H1 (cell line): ENCODE data around the gene CNNM3. TPM values are rescaled to one million over a fixed set of nuclear protein-coding genes. Genes with fewer than 3 reads are reported as not detected.
A peak's percentile ranks its signal among the peaks of the same experiment; 100 is the strongest.

Experiments
- BCL11A ChIP-seq, 2 experiments: IDR thresholded peaks; one replicate each; pipeline ENCODE4 v1.6.1; 2011; ENCODE audit warnings: low read depth in 2 of 2, low read length in 2 of 2, mild to moderate bottlenecking in 2 of 2
- BRCA1 ChIP-seq: IDR thresholded peaks from 2 replicates; pipeline ENCODE4 v1.6.1; 2012; ENCODE audit warnings: low read depth, low read length, improper control_type of control experiment
- CHD7 ChIP-seq: fragments of 300-600 bp; sonication (generic); IDR thresholded peaks from 2 replicates; pipeline ENCODE4 v1.7.1; 2012; ENCODE audit warnings: low read length, moderate library complexity, mild to moderate bottlenecking, inconsistent platforms; ENCODE audit not compliant: insufficient replicate concordance
- EGR1 ChIP-seq: IDR thresholded peaks from 2 replicates; pipeline ENCODE4 v1.6.1; 2011; ENCODE audit warnings: low read depth, low read length, borderline replicate concordance
- HDAC6 ChIP-seq: IDR thresholded peaks from one replicate; pipeline ENCODE4 v1.7.1; 2012; ENCODE audit warnings: low read depth, mild to moderate bottlenecking, inconsistent platforms, low read length, moderate library complexity
- PHF8 ChIP-seq: fragments of 200-600 bp; sonication (generic); conservative IDR thresholded peaks from 2 replicates; pipeline ENCODE4 v1.7.1; 2012; ENCODE audit warnings: low read depth, mild to moderate bottlenecking, inconsistent platforms, low read length, moderate library complexity
- POU5F1 ChIP-seq: IDR thresholded peaks from 2 replicates; pipeline ENCODE4 v1.6.1; 2011; ENCODE audit warnings: low read depth, mild to moderate bottlenecking, low read length, moderate library complexity
- SIN3A ChIP-seq, 2 experiments: IDR thresholded peaks in 1 of 2; conservative IDR thresholded peaks in 1 of 2; 2 replicates each; pipeline ENCODE4 v1.6.1; 2011 to 2012; ENCODE audit warnings: low read length in 2 of 2, improper control_type of control experiment in 1 of 2, low read depth in 1 of 2, mild to moderate bottlenecking in 1 of 2
- SIX5 ChIP-seq: IDR thresholded peaks from 2 replicates; pipeline ENCODE4 v1.6.1; 2011; ENCODE audit warnings: mild to moderate bottlenecking, low read depth, low read length
- polyA plus RNA-seq, 7 experiments: library from polyadenylated mRNA; depleted of rRNA in 3 of 7; stranded (reverse) in 5 of 7; unstranded in 2 of 7; fragments of >200 nt in 5 of 7; fragments of 200-250 nt in 2 of 7; gene quantifications; 1 replicate in 5 of 7; 2 replicates in 1 of 7; 4 replicates in 1 of 7; pipeline versions ENCODE4 v1.2.1 to v1.2.3, GENCODE V29; 2011 to 2013; ENCODE audit warnings: missing spikeins in 2 of 7, mixed read lengths in 2 of 7
- total RNA-seq: library from RNA; stranded (reverse); fragmentation: NEBNext Ultra II Directional; extraction: Animal tissue kit (Norgen Biotek cat#: 25700); gene quantifications from 2 replicates; pipeline ENCODE4 v1.2.1, GENCODE V29; 2021

Gene CNNM3
- total and polyA plus RNA-seq, 2 of the 8 experiments (the other 6 are each of a cell fraction or from before 2014, with no cell fraction given): 29.1 to 29.2 TPM

DNA sequence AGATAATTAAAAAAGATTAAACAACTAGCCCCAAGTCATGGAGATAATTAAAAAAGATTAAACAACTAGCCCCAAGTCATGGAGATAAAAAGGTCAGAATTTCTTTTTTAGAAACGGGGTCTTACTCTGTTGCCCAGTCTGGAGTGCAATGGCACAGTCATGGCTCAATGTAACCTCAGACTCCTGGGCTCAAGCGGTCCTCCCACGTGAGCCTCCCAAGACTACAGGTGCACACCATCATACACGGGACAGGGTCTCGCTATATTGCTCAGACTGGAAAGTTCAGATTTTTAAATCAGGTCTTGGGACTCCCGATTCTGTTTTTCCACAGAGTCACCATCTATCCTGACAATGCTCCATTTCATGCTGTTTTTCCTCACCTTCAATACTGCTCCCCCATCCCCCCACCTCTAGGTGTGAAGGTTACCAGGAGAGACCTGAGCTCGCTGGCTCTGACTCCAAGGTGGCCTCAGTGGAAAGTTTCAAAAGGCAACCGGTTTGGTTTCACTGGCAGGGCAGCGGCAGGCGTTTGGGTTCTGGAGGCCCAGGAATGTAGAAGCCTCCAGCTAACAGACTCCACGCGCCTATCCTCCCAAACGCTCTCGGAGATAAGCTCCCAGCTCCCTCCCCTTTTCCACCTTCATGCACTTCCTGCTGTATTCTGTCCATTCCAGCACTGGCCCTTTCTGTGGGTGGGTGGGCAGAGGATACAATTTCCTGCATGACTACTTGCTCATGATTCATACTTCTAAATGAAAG, 56.7 kb downstream of the CNNM3 start (continued):
- TF ChIP-seq CHD7 (no peak), BCL11A (IDR thresholded peaks at IDR 0.05; ENCODE audit: low read depth in 2 of 2, low read length in 2 of 2) (no peak), EGR1 (peak; percentile 61; the same call in 1 of the 2 replicates), HDAC6 (no peak), SIN3A (conservative IDR thresholded peaks at IDR 0.05 in 1 of 2, IDR thresholded peaks at IDR 0.05 in 1 of 2; ENCODE audit: low read depth in 1 of 2, low read length in 2 of 2) (0 out of 4 replicates have a peak, but pooled peaks of 1 of the 2 experiments have one; percentile 21), BRCA1 (no peak), SIX5 (no peak), PHF8 (no peak), POU5F1 (no peak)
